GM12878 (cell line): ENCODE data around the gene NME7. TPM values are rescaled to one million over a fixed set of nuclear protein-coding genes. Genes with fewer than 3 reads are reported as not detected.

ENCODE experiments used
- CBX5 ChIP-seq: sonication (generic); IDR thresholded peaks from 2 replicates; pipeline ENCODE4 v1.6.1; 2016; ENCODE audit warnings: low read depth, moderate library complexity, mild to moderate bottlenecking, inconsistent platforms
- ETV6 ChIP-seq, 2 experiments: fragments of 450-650 bp in 1 of 2; IDR thresholded peaks in 1 of 2; conservative IDR thresholded peaks in 1 of 2; 2 replicates each; pipeline ENCODE4 v1.6.1; 2014; ENCODE audit warnings: antibody characterized with exemption in 1 of 2, borderline replicate concordance in 1 of 2, low read depth in 1 of 2, mild to moderate bottlenecking in 1 of 2, moderate library complexity in 1 of 2
- EZH2 ChIP-seq: IDR thresholded peaks from 2 replicates; pipeline ENCODE4 v1.6.1; 2012; ENCODE audit warnings: low read depth, mild to moderate bottlenecking, control low read depth, inconsistent platforms, low read length, borderline replicate concordance; ENCODE audit not compliant: control insufficient read depth
- GATAD2B ChIP-seq: fragments of 450-650 bp; conservative IDR thresholded peaks from 2 replicates; pipeline ENCODE4 v1.6.1; 2017; ENCODE audit warnings: low read depth, mild to moderate bottlenecking, moderate library complexity
- HDAC6 ChIP-seq: fragments of 200-600 bp; sonication (generic); IDR thresholded peaks from one replicate; pipeline ENCODE4 v1.8.0; 2017; ENCODE audit warnings: antibody characterized with exemption; ENCODE audit not compliant: unreplicated experiment
- KAT2A ChIP-seq: conservative IDR thresholded peaks from 2 replicates; pipeline ENCODE4 v1.6.1; 2011; ENCODE audit warnings: low read depth, low read length; ENCODE audit not compliant: control insufficient read depth
- KDM1A ChIP-seq: fragments of 200-600 bp; sonication (generic); IDR thresholded peaks from 2 replicates; pipeline ENCODE4 v1.6.1; 2016; ENCODE audit warnings: borderline replicate concordance
- MTA3 ChIP-seq: IDR thresholded peaks from 2 replicates; pipeline ENCODE4 v1.6.1; 2012; ENCODE audit warnings: low read length, inconsistent platforms, borderline replicate concordance
- MYC ChIP-seq: IDR thresholded peaks from 2 replicates; pipeline ENCODE4 v1.6.1; 2011; ENCODE audit warnings: mild to moderate bottlenecking, low read length, moderate library complexity, inconsistent platforms; ENCODE audit not compliant: insufficient read depth, insufficient replicate concordance, insufficient read length, severe bottlenecking
- NFYB ChIP-seq: IDR thresholded peaks from 2 replicates; pipeline ENCODE4 v1.6.1; 2011; ENCODE audit warnings: low read depth, mild to moderate bottlenecking, low read length, improper control_type of control experiment, moderate library complexity; ENCODE audit not compliant: insufficient read depth
- RB1 ChIP-seq: fragments of 450-650 bp; formaldehyde crosslinking; IDR thresholded peaks from 2 replicates; pipeline ENCODE4 v1.6.1; 2017; ENCODE audit warnings: mild to moderate bottlenecking, borderline replicate concordance
- SPI1 ChIP-seq: IDR thresholded peaks from 2 replicates; pipeline ENCODE4 v1.6.1; 2011; ENCODE audit warnings: low read depth, mild to moderate bottlenecking, low read length, moderate library complexity, borderline replicate concordance; ENCODE audit not compliant: insufficient read depth
- TCF12 ChIP-seq: IDR thresholded peaks from 2 replicates; pipeline ENCODE4 v1.6.1; 2011; ENCODE audit warnings: low read depth, mild to moderate bottlenecking, low read length
- WRNIP1 ChIP-seq: IDR thresholded peaks from 2 replicates; pipeline ENCODE4 v1.6.1; 2011; ENCODE audit warnings: low read depth, low read length, improper control_type of control experiment, borderline replicate concordance
- polyA plus RNA-seq, 11 experiments: library from polyadenylated mRNA; depleted of rRNA in 4 of 11; unstranded in 6 of 11; stranded (reverse) in 5 of 11; fragments of >200 nt; fragmentation: Nextera tagmentation in 4 of 11; fragmentation: Illumina TruSeq in 1 of 11; extraction: Ambion mirVana in 4 of 11; extraction: Trizol in 1 of 11; gene quantifications; 1 replicate in 1 of 11; 2 replicates in 10 of 11; pipeline versions ENCODE4 v1.2.1 to v1.2.3, GENCODE V29; 2011 to 2016; ENCODE audit warnings: inconsistent platforms in 2 of 11, missing spikeins in 2 of 11, low read depth in 1 of 11
- total RNA-seq, 4 experiments: library from RNA; depleted of rRNA in 3 of 4; stranded (reverse); fragments of >200 nt in 3 of 4; fragmentation: Illumina TruSeq in 1 of 4; extraction: Trizol in 1 of 4; gene quantifications; 2 replicates each; pipeline versions ENCODE4 v1.2.1 to v1.2.3, GENCODE V29; 2013 to 2021
- TF ChIP-seq, protein P1 (sequence below): fragments of 450-650 bp; IDR thresholded peaks from 2 replicates; pipeline ENCODE4 v1.6.1; 2017; ENCODE audit warnings: mild to moderate bottlenecking, moderate library complexity
- TF ChIP-seq, protein P2 (sequence below): fragments of 450-650 bp; IDR thresholded peaks from 2 replicates; pipeline ENCODE4 v1.6.1; 2017; ENCODE audit warnings: borderline replicate concordance
- TF ChIP-seq, protein P3 (sequence below): IDR thresholded peaks from 2 replicates; pipeline ENCODE4 v1.6.1; 2012; ENCODE audit warnings: low read depth, low read length, improper control_type of control experiment
- TF ChIP-seq, protein P4 (sequence below): fragments of 450-650 bp; IDR thresholded peaks from 2 replicates; pipeline ENCODE4 v1.6.1; 2017; ENCODE audit warnings: mild to moderate bottlenecking, moderate library complexity

The NME7 gene
- total and polyA plus RNA-seq, 10 of the 15 experiments (the other 5 are each of a cell fraction or from before 2014, with no cell fraction given), result 1.5 to 15.6 (median 7.2) TPM

DNA sequence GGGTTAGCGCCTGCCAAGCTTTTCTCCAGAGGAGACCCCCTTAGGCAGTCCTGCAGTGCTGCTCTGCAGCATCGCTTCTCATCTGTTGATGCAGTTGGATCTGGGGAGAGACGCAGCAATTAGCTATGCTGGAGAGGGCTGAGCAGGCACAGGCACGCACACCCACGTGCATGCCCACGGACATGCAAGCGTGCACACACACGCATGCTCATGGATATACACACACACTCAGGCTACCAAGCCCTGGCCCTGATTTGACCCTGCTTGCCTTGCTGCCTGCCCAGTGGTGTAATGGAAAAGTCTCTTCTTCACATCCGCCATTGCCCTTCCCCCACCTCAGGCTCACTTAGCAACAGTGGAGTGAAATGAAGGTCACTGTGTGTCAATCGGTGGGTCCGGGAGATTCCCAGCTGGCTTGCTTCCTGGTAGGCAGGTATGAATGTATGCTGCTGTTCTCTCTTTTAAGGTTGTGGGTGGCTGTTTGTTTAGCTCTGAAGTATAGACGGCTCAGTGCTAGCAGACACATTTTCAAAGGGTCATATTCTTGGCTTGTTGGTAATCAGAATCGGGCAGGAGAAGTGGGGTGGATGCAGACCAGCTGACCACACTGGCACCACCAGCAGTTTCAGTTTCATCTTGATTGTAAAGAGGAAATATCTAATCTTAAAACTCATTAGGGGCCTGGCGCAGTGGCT lies 251.6 kb downstream of the NME7 start (continued):
- TF ChIP-seq ETV6 (conservative IDR thresholded peaks at IDR 0.05 in 1 of 2, IDR thresholded peaks at IDR 0.05 in 1 of 2; ENCODE audit: borderline replicate concordance in 1 of 2, low read depth in 1 of 2), result peak in 1 of 2 experiments; percentile 43; a peak in 1 of 4 replicates
- TF ChIP-seq, protein P1, sequence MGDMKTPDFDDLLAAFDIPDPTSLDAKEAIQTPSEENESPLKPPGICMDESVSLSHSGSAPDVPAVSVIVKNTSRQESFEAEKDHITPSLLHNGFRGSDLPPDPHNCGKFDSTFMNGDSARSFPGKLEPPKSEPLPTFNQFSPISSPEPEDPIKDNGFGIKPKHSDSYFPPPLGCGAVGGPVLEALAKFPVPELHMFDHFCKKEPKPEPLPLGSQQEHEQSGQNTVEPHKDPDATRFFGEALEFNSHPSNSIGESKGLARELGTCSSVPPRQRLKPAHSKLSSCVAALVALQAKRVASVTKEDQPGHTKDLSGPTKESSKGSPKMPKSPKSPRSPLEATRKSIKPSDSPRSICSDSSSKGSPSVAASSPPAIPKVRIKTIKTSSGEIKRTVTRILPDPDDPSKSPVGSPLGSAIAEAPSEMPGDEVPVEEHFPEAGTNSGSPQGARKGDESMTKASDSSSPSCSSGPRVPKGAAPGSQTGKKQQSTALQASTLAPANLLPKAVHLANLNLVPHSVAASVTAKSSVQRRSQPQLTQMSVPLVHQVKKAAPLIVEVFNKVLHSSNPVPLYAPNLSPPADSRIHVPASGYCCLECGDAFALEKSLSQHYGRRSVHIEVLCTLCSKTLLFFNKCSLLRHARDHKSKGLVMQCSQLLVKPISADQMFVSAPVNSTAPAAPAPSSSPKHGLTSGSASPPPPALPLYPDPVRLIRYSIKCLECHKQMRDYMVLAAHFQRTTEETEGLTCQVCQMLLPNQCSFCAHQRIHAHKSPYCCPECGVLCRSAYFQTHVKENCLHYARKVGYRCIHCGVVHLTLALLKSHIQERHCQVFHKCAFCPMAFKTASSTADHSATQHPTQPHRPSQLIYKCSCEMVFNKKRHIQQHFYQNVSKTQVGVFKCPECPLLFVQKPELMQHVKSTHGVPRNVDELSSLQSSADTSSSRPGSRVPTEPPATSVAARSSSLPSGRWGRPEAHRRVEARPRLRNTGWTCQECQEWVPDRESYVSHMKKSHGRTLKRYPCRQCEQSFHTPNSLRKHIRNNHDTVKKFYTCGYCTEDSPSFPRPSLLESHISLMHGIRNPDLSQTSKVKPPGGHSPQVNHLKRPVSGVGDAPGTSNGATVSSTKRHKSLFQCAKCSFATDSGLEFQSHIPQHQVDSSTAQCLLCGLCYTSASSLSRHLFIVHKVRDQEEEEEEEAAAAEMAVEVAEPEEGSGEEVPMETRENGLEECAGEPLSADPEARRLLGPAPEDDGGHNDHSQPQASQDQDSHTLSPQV, result no peak
- 0 out of 2 replicates have a peak, but pooled peaks have one; percentile 39 for TF ChIP-seq GATAD2B
- TF ChIP-seq MTA3, result no peak
- TF ChIP-seq CBX5, result no peak
- TF ChIP-seq KAT2A, result no peak
- TF ChIP-seq HDAC6, result no peak
- no peak for TF ChIP-seq SPI1
- TF ChIP-seq RB1, result 0 out of 2 replicates have a peak, but pooled peaks have one; percentile 54
- TF ChIP-seq, protein P2, sequence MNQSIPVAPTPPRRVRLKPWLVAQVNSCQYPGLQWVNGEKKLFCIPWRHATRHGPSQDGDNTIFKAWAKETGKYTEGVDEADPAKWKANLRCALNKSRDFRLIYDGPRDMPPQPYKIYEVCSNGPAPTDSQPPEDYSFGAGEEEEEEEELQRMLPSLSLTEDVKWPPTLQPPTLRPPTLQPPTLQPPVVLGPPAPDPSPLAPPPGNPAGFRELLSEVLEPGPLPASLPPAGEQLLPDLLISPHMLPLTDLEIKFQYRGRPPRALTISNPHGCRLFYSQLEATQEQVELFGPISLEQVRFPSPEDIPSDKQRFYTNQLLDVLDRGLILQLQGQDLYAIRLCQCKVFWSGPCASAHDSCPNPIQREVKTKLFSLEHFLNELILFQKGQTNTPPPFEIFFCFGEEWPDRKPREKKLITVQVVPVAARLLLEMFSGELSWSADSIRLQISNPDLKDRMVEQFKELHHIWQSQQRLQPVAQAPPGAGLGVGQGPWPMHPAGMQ, result no peak
- no peak for TF ChIP-seq KDM1A
- TF ChIP-seq, protein P3, sequence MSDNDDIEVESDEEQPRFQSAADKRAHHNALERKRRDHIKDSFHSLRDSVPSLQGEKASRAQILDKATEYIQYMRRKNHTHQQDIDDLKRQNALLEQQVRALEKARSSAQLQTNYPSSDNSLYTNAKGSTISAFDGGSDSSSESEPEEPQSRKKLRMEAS, result no peak
- no peak for TF ChIP-seq EZH2
- TF ChIP-seq MYC, result no peak
- TF ChIP-seq WRNIP1, result no peak
- TF ChIP-seq, protein P4, sequence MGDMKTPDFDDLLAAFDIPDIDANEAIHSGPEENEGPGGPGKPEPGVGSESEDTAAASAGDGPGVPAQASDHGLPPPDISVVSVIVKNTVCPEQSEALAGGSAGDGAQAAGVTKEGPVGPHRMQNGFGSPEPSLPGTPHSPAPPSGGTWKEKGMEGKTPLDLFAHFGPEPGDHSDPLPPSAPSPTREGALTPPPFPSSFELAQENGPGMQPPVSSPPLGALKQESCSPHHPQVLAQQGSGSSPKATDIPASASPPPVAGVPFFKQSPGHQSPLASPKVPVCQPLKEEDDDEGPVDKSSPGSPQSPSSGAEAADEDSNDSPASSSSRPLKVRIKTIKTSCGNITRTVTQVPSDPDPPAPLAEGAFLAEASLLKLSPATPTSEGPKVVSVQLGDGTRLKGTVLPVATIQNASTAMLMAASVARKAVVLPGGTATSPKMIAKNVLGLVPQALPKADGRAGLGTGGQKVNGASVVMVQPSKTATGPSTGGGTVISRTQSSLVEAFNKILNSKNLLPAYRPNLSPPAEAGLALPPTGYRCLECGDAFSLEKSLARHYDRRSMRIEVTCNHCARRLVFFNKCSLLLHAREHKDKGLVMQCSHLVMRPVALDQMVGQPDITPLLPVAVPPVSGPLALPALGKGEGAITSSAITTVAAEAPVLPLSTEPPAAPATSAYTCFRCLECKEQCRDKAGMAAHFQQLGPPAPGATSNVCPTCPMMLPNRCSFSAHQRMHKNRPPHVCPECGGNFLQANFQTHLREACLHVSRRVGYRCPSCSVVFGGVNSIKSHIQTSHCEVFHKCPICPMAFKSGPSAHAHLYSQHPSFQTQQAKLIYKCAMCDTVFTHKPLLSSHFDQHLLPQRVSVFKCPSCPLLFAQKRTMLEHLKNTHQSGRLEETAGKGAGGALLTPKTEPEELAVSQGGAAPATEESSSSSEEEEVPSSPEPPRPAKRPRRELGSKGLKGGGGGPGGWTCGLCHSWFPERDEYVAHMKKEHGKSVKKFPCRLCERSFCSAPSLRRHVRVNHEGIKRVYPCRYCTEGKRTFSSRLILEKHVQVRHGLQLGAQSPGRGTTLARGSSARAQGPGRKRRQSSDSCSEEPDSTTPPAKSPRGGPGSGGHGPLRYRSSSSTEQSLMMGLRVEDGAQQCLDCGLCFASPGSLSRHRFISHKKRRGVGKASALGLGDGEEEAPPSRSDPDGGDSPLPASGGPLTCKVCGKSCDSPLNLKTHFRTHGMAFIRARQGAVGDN, result no peak
- 0 out of 2 replicates have a peak, but pooled peaks have one; percentile 9 for TF ChIP-seq TCF12
- no peak for TF ChIP-seq NFYB
